Mesendoderm (in vitro differentiated cells): Measurements from ENCODE around the gene KCNN3.

Source experiments
- DNase-seq: peaks from one replicate; pipeline ENCODE4 v3.0.0; 2013
- H2AK5ac ChIP-seq: 2 replicates; pipeline ENCODE4 v1.6.1; 2013; ENCODE audit warnings: low read length, inconsistent platforms
- H2BK120ac ChIP-seq: 2 replicates; pipeline ENCODE4 v1.6.1; 2013; ENCODE audit warnings: low read depth, mild to moderate bottlenecking, low read length, moderate library complexity, mixed read lengths
- H2BK15ac ChIP-seq: replicated peaks from 2 replicates; pipeline ENCODE4 v1.6.1; 2013; ENCODE audit warnings: low read depth, mild to moderate bottlenecking, moderate library complexity
- H2BK5ac ChIP-seq: 2 replicates; pipeline ENCODE4 v1.6.1; 2013; ENCODE audit warnings: low read length, inconsistent platforms
- H3K18ac ChIP-seq: 2 replicates; pipeline ENCODE4 v1.6.1; 2013; ENCODE audit warnings: mild to moderate bottlenecking, low read length, mixed read lengths
- H3K23ac ChIP-seq: one replicate; pipeline ENCODE4 v1.6.1; 2013; ENCODE audit warnings: low read length
- H3K27ac ChIP-seq: 2 replicates; pipeline ENCODE4 v1.5.1; 2013; ENCODE audit warnings: low read depth, mild to moderate bottlenecking, inconsistent platforms, low read length, moderate library complexity
- H3K27me3 ChIP-seq: 2 replicates; pipeline ENCODE4 v1.6.1; 2013; ENCODE audit warnings: low read length, control low read depth, mild to moderate bottlenecking, inconsistent platforms; ENCODE audit not compliant: insufficient read depth, poor library complexity
- H3K36me3 ChIP-seq: 2 replicates; pipeline ENCODE4 v1.6.1; 2013; ENCODE audit warnings: low read length, inconsistent platforms; ENCODE audit not compliant: control insufficient read depth, insufficient read depth
- H3K4ac ChIP-seq: one replicate; pipeline ENCODE4 v1.6.1; 2013; ENCODE audit warnings: low read depth, mild to moderate bottlenecking, low read length, moderate library complexity
- H3K4me1 ChIP-seq: 2 replicates; pipeline ENCODE4 v1.6.1; 2013; ENCODE audit warnings: low read depth, low read length, inconsistent platforms; ENCODE audit not compliant: control insufficient read depth
- H3K4me2 ChIP-seq: 2 replicates; pipeline ENCODE4 v1.6.1; 2013; ENCODE audit warnings: low read length
- H3K4me3 ChIP-seq: 2 replicates; pipeline ENCODE4 v1.5.1; 2013; ENCODE audit warnings: mild to moderate bottlenecking, low read length
- H3K56ac ChIP-seq: one replicate; pipeline ENCODE4 v1.6.1; 2013; ENCODE audit warnings: low read length
- H3K79me1 ChIP-seq: 2 replicates; pipeline ENCODE4 v1.6.1; 2013; ENCODE audit warnings: low read length, inconsistent platforms
- H3K79me2 ChIP-seq: 2 replicates; pipeline ENCODE4 v1.6.1; 2013; ENCODE audit warnings: mild to moderate bottlenecking, low read length; ENCODE audit not compliant: control insufficient read depth, insufficient read depth
- H3K9ac ChIP-seq: 2 replicates; pipeline ENCODE4 v1.6.1; 2013; ENCODE audit warnings: low read length, inconsistent platforms
- H4K5ac ChIP-seq: one replicate; pipeline ENCODE4 v1.6.1; 2013; ENCODE audit warnings: low read length
- H4K8ac ChIP-seq: one replicate; pipeline ENCODE4 v1.6.1; 2013; ENCODE audit warnings: low read depth, mild to moderate bottlenecking, control low read depth, low read length, moderate library complexity
- WGBS: extraction: QIAGEN DNeasy Blood & Tissue Kit; methylation state at CpG from one replicate; pipeline ENCODE4 v1.1.7; 2013; ENCODE audit warnings: low lambda C conversion rate, missing lambda C conversion rate; ENCODE audit not compliant: insufficient coverage; ENCODE audit errors: extremely low coverage; 5-methylcytosine and 5-hydroxymethylcytosine counted together

The KCNN3 gene

GRCh38 chr1:154851392-154852177 is 18.5 kb downstream of the KCNN3 start:
- no peak overlapping the region for H3K23ac ChIP-seq
- no peak overlapping the region for H3K56ac ChIP-seq
- H2BK5ac ChIP-seq, result no peak overlapping the region
- H3K4ac ChIP-seq, result no peak overlapping the region
- no peak overlapping the region for H3K4me3 ChIP-seq
- DNase-seq, result peak; percentile 60
- H2BK15ac ChIP-seq, result no peak overlapping the region
- no peak overlapping the region for H3K27ac ChIP-seq
- H3K36me3 ChIP-seq, result no peaks in the 10 kb centered on the region
- no peak overlapping the region for H4K8ac ChIP-seq
- no peak overlapping the region for H4K5ac ChIP-seq
- H3K27me3 ChIP-seq, result no peaks in the 10 kb centered on the region
- no peaks in the 10 kb centered on the region for H3K79me2 ChIP-seq
- no peak overlapping the region for H3K9ac ChIP-seq
- H3K4me2 ChIP-seq, result no peak overlapping the region
- no peaks in the 10 kb centered on the region for H3K79me1 ChIP-seq
- peaks cover 7% of the 10 kb centered on the region for H3K4me1 ChIP-seq
- no peak overlapping the region for H2BK120ac ChIP-seq
- H2AK5ac ChIP-seq, result no peak overlapping the region
- no peak overlapping the region for H3K18ac ChIP-seq
- WGBS, result no CpG with 5 or more reads among the region's 9 CpGs

DNA sequence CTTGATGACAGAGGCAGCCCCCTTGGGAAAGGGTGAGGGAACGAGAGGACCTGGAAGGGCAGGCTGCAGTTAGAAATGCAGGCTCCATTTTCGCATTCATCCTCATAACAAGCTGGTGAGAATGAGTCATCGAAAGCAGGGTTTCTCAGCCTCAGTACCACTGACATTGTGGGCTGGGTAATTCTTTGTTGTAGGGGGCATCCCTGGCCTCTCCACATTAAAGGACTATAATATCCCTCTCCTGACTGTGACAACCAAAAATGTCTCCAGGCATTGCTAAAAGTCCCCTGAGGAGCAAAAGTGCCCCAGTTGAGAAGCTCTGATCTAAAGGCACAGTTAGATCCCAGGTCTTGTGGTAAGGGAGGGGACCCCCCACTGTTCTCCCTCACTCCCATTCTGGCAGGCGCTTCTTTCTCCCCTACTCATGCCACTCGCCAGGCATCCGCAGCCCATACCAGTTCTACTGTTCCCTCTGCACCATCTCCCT is 20.4 kb downstream of the KCNN3 start:
- no peaks in the 10 kb centered on the region for H3K36me3 ChIP-seq
- no CpG with 5 or more reads among the region's 6 CpGs for WGBS
- peaks cover 7% of the 10 kb centered on the region for H3K4me1 ChIP-seq
- no peak overlapping the region for H4K8ac ChIP-seq
- H2BK15ac ChIP-seq, result no peak overlapping the region
- no peaks in the 10 kb centered on the region for H3K79me2 ChIP-seq
- H3K18ac ChIP-seq, result no peak overlapping the region
- no peak overlapping the region for H3K23ac ChIP-seq
- H4K5ac ChIP-seq, result no peak overlapping the region
- no peak overlapping the region for H2BK120ac ChIP-seq
- H3K9ac ChIP-seq, result no peak overlapping the region
- H2BK5ac ChIP-seq, result no peak overlapping the region
- no peak overlapping the region for H3K4ac ChIP-seq
- no peak overlapping the region for H3K4me3 ChIP-seq
- no peaks in the 10 kb centered on the region for H3K27me3 ChIP-seq
- no peaks in the 10 kb centered on the region for H3K79me1 ChIP-seq
- H3K27ac ChIP-seq, result no peak overlapping the region
- DNase-seq, result peak; percentile 50
- no peak overlapping the region for H3K56ac ChIP-seq
- no peak overlapping the region for H2AK5ac ChIP-seq
- H3K4me2 ChIP-seq, result no peak overlapping the region

GRCh38 chr1:154848983-154849382 is 21.1 kb downstream of the KCNN3 start:
- Histone ChIP-seq H3K36me3 (no peaks in the 10 kb centered on the region), H4K5ac (no peak overlapping the region), H3K4me3 (no peak overlapping the region), H3K27ac (no peak overlapping the region), H3K23ac (no peak overlapping the region), H3K9ac (no peak overlapping the region), H3K27me3 (no peaks in the 10 kb centered on the region), H4K8ac (no peak overlapping the region), H3K79me1 (no peaks in the 10 kb centered on the region), H2BK5ac (no peak overlapping the region), H2BK15ac (no peak overlapping the region), H3K56ac (no peak overlapping the region), H3K4me2 (no peak overlapping the region), H2BK120ac (no peak overlapping the region), H3K79me2 (no peaks in the 10 kb centered on the region), H3K4me1 (peaks cover 7% of the 10 kb centered on the region), H3K18ac (no peak overlapping the region), H3K4ac (no peak overlapping the region), H2AK5ac (no peak overlapping the region)
- WGBS, result no CpG with 5 or more reads among the region's 4 CpGs
- no peak for DNase-seq

DNA sequence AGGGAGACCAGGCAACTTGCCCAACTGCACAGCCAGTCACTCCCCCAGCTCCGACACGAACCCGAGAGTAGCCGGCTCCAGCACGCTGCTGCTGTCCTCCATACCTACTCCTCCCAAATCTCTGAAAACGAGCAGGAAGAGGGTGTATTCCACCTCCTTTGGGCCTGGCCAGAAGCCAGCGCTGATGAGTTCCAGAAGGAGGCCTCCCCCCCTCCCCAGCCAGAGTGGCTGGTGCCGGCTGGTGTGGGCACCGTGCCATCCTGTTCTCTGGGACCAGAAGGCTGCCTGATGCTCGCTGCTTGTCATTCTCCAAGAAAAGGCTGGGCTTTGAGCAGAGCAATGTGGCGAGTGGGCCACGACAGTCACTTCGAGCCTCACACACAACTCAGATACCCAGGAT is 22.2 kb downstream of the KCNN3 start:
- no peak for DNase-seq
- Histone ChIP-seq H4K8ac (no peak overlapping the region), H3K4ac (no peak overlapping the region), H3K23ac (no peak overlapping the region), H2BK120ac (no peak overlapping the region), H4K5ac (no peak overlapping the region), H3K27me3 (no peaks in the 10 kb centered on the region), H2AK5ac (no peak overlapping the region), H3K9ac (no peak overlapping the region), H3K4me2 (no peak overlapping the region), H2BK5ac (no peak overlapping the region), H3K79me1 (no peaks in the 10 kb centered on the region), H2BK15ac (no peak overlapping the region), H3K56ac (no peak overlapping the region), H3K4me3 (no peak overlapping the region), H3K79me2 (no peaks in the 10 kb centered on the region), H3K18ac (no peak overlapping the region), H3K36me3 (no peaks in the 10 kb centered on the region), H3K4me1 (peaks cover 9% of the 10 kb centered on the region), H3K27ac (no peak overlapping the region)
- no CpG with 5 or more reads among the region's 13 CpGs for WGBS

DNA sequence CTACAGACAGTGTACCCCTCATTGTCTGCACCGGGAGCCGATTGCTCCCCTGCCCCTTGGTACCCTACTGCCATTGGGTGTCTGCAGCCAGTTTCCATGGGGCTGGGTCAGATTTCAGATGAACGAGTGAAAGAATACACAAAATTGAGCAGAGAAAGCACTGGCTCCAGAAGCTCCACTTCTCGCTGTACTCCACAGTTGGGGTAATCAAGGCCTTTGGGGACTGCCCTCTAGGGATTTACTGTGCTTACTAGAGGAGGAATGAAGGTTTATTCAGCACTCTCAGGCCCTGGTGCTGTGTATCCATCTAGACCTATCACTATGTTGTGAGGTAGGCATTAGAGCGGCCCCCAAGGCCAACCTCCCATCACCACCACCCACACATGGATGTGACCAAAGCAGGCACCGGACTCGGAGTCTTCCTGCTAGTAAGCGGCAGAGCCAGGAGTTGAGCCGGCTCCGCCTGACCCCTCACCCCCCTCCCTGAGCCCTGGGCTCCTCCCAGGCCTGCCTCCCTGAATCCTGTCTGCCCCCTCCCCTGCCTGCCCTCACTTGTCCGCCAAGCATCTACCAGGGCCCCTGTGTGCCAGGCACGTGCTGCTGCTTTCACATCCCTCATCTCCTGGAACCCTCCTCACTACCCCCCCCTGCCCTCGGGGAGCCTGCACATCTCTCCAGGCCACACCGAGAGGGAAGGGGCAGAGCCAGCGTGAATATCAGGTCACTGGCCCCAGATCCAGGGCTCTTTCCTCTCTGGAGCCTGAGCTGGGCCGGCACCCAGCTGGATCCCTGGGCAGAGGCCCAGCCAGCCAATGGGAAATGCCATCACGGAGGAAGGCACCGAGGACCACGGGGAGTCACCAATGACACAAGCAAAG is 23.3 kb downstream of the KCNN3 start:
- no peak overlapping the region for H2BK15ac ChIP-seq
- H2BK5ac ChIP-seq, result no peak overlapping the region
- H3K4ac ChIP-seq, result no peak overlapping the region
- no peak overlapping the region for H2BK120ac ChIP-seq
- H3K36me3 ChIP-seq, result no peaks in the 10 kb centered on the region
- no peaks in the 10 kb centered on the region for H3K79me1 ChIP-seq
- H3K9ac ChIP-seq, result no peak overlapping the region
- H3K23ac ChIP-seq, result no peak overlapping the region
- no peak overlapping the region for H3K56ac ChIP-seq
- H3K4me1 ChIP-seq, result peaks cover 9% of the 10 kb centered on the region
- H2AK5ac ChIP-seq, result no peak overlapping the region
- H3K4me2 ChIP-seq, result no peak overlapping the region
- no peaks in the 10 kb centered on the region for H3K27me3 ChIP-seq
- H3K4me3 ChIP-seq, result no peak overlapping the region
- no peak overlapping the region for H3K27ac ChIP-seq
- DNase-seq, result no peak
- H3K18ac ChIP-seq, result no peak overlapping the region
- H4K5ac ChIP-seq, result no peak overlapping the region
- H4K8ac ChIP-seq, result no peak overlapping the region
- no CpG with 5 or more reads among the region's 19 CpGs for WGBS
- no peaks in the 10 kb centered on the region for H3K79me2 ChIP-seq
